Endometrial microvascular endothelial cells (primary cell): ENCODE measurements around the gene CADPS. TPM values are rescaled to one million over a fixed set of nuclear protein-coding genes. Genes with fewer than 3 reads are reported as not detected.

Experiments
- in situ Hi-C: cut with HindIII; loops from 2 replicates; pipeline ENCODE4 v1.10.0; 2017; ENCODE audit warnings: low sequenced_read_pairs, low pct_unique_long_range_greater_than_20kb; ENCODE audit errors: inconsistent ontology term
- total RNA-seq: library from RNA; depleted of rRNA; stranded (reverse); fragments of >200 nt; gene quantifications from one replicate; pipeline ENCODE4 v1.2.3, GENCODE V29; 2015; ENCODE audit errors: inconsistent ontology term

CADPS gene
- total RNA-seq, 1 donor from 2014 or later: not detected

GRCh38 chr3:62521464-62522105, 353.6 kb downstream of the CADPS start:
- in situ Hi-C loops: no loop called here

- in situ Hi-C loops: no loop called here
Measured at GRCh38 chr3:62503516-62503915, 371.7 kb downstream of the CADPS start.

- in situ Hi-C loops: no loop called here
Measured at GRCh38 chr3:62502315-62503300, 372.6 kb downstream of the CADPS start.

- in situ Hi-C loops: no loop called here
Measured at GRCh38 chr3:62501289-62501668, 373.9 kb downstream of the CADPS start.

- in situ Hi-C loops: no loop called here
Measured at GRCh38 chr3:62500556-62501288, 374.5 kb downstream of the CADPS start.

- in situ Hi-C loops: no loop called here
Measured at GRCh38 chr3:62497156-62497555, 378.1 kb downstream of the CADPS start.

- in situ Hi-C loops: no loop called here
Measured at GRCh38 chr3:62496503-62496902, 378.7 kb downstream of the CADPS start.

- in situ Hi-C loops: no loop called here
Measured at GRCh38 chr3:62493109-62493801, 382.0 kb downstream of the CADPS start.

- in situ Hi-C loops: no loop called here
Measured at GRCh38 chr3:62482961-62483360, 392.3 kb downstream of the CADPS start.

GRCh38 chr3:62481962-62482361, 393.3 kb downstream of the CADPS start:
- in situ Hi-C loops: no loop called here

- in situ Hi-C loops: no loop called here
Measured at GRCh38 chr3:62480056-62480455, 395.2 kb downstream of the CADPS start.

GRCh38 chr3:62479326-62479725, 395.9 kb downstream of the CADPS start:
- in situ Hi-C loops: no loop called here

- in situ Hi-C loops: no loop called here
Measured at GRCh38 chr3:62475306-62475705, 399.9 kb downstream of the CADPS start.

- in situ Hi-C loops: no loop called here
Measured at GRCh38 chr3:62467966-62468722, 407.1 kb downstream of the CADPS start.

- in situ Hi-C loops: no loop called here
Measured at GRCh38 chr3:62462788-62463187, 412.4 kb downstream of the CADPS start.

- in situ Hi-C loops: no loop called here
Measured at GRCh38 chr3:62462104-62462762, 413.0 kb downstream of the CADPS start.

- in situ Hi-C loops: no loop called here
Measured at GRCh38 chr3:62454916-62455315, 420.3 kb downstream of the CADPS start.

GRCh38 chr3:62453448-62453847, 421.8 kb downstream of the CADPS start:
- in situ Hi-C loops: no loop called here
